ENCODE measurements around the gene FBXO38.
"Not testable (repeated sequence)": the region's sequence is repeated elsewhere in the genome, so short reads cannot be mapped to it uniquely, and the experiment has no call there.

Gene FBXO38

DNA sequence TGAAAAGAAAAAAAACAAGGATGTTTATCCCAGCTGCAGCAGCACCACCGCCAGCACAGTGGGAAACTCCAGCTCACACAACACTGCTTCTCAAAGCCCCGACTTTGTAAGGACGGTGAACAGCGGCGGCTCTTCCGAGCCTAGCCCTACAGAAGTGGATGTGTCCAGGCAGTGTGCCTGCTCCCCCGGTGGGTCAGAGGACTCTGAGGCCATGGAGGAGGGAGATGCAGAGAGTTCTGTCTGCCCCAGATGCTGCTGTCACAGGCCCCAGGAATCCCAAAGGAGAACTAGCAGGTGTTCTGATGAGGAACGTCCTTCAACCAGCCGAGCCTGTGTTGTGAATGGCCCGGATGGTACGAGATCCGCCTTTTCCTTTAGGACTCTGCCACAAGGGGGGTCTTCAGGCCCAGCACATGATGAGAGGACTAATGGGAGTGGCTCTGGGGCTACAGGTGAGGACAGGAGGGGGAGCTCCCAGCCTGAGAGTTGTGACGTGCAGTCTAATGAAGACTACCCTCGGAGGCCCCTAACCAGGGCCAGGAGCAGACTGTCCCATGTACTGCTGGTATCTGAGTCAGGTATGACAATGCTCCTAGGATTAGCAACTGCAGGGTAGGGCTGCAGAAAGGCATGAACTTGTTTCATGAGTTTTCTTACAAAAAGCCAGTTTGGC is 43.7 kb downstream of the FBXO38 start:
- in situ Hi-C loops (cut with HindIII; ENCODE audit: low sequenced_read_pairs): loop anchor here (25.0 kb wide), 1 partner anchor 685 kb away; no protein-coding TSS in a partner anchor

GRCh38 chr5:148428848-148429247 is 45.1 kb downstream of the FBXO38 start:
- in situ Hi-C loops (cut with HindIII; ENCODE audit: low sequenced_read_pairs): loop anchor here (25.0 kb wide), 1 partner anchor 683 kb away; no protein-coding TSS in a partner anchor

- in situ Hi-C loops (cut with HindIII; ENCODE audit: low sequenced_read_pairs): loop anchor here (25.0 kb wide), 1 partner anchor 678 kb away; no protein-coding TSS in a partner anchor
Measured at GRCh38 chr5:148433826-148434225, 50.1 kb downstream of the FBXO38 start.

GRCh38 chr5:148436029-148436428 is 52.3 kb downstream of the FBXO38 start:
- in situ Hi-C loops (cut with HindIII; ENCODE audit: low sequenced_read_pairs): loop anchor here (25.0 kb wide), 1 partner anchor 676 kb away; no protein-coding TSS in a partner anchor

DNA sequence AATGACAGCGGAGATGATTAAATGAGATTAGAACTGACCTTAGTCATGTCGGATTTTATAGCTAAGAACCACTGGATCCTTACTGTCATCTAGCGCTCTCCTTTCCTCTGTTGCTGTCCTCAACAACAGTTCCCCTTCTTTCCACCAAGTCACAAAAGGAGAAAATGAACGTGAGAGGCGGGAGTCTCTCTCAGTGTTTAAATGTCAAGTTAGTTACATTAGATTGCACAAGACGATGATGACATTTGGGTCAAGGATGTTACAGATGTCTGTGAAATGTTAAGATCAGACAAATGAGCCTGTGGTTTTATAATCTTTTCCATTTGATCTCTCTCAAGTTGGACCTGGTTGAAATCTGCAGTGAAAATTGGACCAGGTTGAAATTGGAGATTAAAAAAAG is 53.5 kb downstream of the FBXO38 start:
- in situ Hi-C loops (cut with HindIII; ENCODE audit: low sequenced_read_pairs): loop anchor here (25.0 kb wide), 1 partner anchor 675 kb away; no protein-coding TSS in a partner anchor

DNA sequence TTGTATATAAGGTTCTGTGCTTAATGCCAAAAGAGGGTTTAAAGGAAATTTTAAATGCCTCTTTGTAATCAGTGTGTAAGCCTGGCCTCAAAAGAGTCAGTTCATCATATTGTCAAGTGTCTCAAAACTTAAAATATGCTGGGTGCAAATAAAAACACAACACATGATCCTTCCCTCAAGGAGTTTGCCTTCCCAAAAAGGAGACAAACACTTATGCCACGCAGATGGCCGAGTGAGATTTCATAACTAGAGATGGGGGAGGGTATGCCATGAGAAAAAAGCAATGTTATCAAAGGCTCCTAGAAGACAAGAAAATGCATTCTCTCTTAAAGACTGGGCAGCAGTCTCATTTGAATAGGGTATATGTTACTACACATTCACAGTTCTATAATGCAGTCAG is 55.2 kb downstream of the FBXO38 start:
- in situ Hi-C loops (cut with HindIII; ENCODE audit: low sequenced_read_pairs): loop anchor here (25.0 kb wide), 1 partner anchor 673 kb away; no protein-coding TSS in a partner anchor

- in situ Hi-C loops (cut with HindIII; ENCODE audit: low sequenced_read_pairs): loop anchor here (5.0 to 25.0 kb wide), 2 partner anchors 51 to 669 kb away; no protein-coding TSS in a partner anchor
Measured at GRCh38 chr5:148443241-148443640, 59.5 kb downstream of the FBXO38 start.

DNA sequence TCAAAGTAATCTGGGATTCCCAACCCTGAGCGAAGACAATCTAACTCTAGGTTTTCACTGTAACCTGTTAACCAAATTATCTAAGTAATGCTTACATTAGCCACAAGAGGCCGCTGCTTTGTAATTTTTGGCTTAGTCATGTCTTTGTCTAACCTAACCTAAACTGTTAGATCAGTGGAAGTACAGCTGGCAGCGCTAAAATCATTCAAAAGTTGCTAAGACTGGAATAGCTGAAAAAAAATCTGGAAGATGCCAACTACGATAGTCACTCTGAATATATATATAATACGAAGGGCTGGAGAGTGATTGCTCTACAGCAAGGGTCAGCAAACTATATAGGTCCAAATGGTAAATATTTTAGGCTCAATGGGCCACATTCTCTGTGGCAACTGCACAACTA is 60.2 kb downstream of the FBXO38 start:
- in situ Hi-C loops (cut with HindIII; ENCODE audit: low sequenced_read_pairs): loop anchor here (5.0 to 25.0 kb wide), 2 partner anchors 52 to 668 kb away; no protein-coding TSS in a partner anchor

- in situ Hi-C loops (cut with HindIII; ENCODE audit: low sequenced_read_pairs): loop anchor here (5.0 to 25.0 kb wide), 2 partner anchors 33 to 667 kb away; no protein-coding TSS in a partner anchor
Measured at GRCh38 chr5:148445578-148445977, 61.8 kb downstream of the FBXO38 start.

DNA sequence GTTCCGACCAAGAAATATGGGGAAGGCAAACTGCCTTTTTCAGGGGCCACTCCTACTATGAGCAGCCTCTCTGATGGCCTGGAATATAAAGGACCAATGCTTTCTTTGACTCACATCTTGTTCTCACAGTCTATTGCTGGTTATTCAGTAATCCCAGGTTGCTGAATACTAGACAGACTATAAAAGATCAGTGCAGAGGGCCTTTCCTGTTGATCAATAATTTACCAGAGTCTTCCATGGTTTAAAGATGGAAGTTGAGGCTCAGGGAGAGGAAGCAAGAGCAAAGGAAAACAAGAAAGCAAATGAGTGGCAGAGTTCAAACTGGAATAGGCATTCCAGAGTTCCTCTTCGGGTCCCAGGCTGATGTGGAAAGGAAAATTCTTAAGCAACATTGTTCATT is 62.9 kb downstream of the FBXO38 start:
- in situ Hi-C loops (cut with HindIII; ENCODE audit: low sequenced_read_pairs): loop anchor here (5.0 to 25.0 kb wide), 2 partner anchors 34 to 666 kb away; no protein-coding TSS in a partner anchor

GRCh38 chr5:148452499-148453193 is 68.9 kb downstream of the FBXO38 start:
- in situ Hi-C loops (cut with HindIII; ENCODE audit: low sequenced_read_pairs): no loop called here

DNA sequence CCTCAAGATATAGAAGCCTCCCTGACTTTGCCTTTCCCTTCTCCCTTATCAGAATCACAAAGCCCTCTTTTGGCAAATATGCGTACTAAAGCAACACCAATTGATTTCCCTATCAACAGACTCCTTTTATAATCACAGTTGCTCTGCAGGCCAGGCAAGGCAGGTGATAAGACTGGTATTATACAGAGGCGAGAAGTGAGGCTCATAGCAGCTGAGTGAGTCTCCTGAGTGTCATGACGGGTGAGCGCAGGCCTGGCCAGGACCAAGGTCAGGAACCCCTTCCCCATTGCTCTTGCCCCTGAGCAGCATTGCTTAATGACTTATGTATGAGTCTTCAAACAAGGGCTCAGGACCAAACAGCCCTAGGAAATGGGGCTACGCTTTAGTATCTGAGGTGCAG is 70.8 kb downstream of the FBXO38 start:
- in situ Hi-C loops (cut with HindIII; ENCODE audit: low sequenced_read_pairs): no loop called here

GRCh38 chr5:148455185-148455584 is 71.4 kb downstream of the FBXO38 start:
- in situ Hi-C loops (cut with HindIII; ENCODE audit: low sequenced_read_pairs): no loop called here

- in situ Hi-C loops (cut with HindIII; ENCODE audit: low sequenced_read_pairs): no loop called here
Measured at GRCh38 chr5:148457183-148457620, 73.4 kb downstream of the FBXO38 start.

DNA sequence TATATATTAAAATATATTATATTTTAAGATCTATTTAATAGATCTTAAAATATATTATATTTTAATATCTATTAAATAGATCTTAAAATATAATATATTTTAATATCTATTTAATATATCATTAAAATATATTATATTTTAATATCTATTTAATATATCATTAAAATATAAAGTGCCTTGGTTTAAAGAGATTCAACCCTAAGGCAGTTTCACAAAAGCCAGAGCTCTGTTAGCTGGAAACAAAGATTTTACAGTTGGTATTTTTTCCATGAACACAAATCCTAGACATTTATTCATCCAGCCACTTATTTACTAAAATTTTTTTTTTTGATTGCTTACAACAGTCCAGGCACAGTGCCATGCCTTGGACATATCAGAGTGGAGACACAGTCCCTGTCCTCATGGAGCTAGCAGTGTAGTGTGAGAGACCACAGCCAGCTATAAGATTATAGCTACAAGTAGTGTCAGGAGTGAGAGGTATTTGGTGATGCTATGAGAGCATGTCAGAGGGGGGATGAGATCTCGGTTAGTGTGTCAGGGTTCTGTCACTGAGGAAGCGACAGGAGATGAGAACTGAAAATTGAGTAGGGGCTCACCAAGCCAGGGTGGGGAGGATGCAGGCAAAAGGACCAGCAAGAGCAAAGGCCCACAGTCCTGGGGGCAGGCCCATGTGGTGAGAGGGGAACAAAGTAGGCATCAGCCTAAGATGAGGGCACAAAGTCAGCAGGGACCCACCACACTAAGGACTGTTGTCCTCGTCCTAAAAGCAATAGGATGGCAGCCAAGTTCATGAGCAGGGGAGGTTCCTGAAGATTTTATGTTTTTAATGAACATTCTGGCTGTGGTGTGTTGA is 74.5 kb downstream of the FBXO38 start:
- in situ Hi-C loops (cut with HindIII; ENCODE audit: low sequenced_read_pairs): no loop called here

GRCh38 chr5:148459669-148460068 is 75.9 kb downstream of the FBXO38 start:
- in situ Hi-C loops (cut with HindIII; ENCODE audit: low sequenced_read_pairs): no loop called here

- in situ Hi-C loops (cut with HindIII; ENCODE audit: low sequenced_read_pairs): no loop called here
Measured at GRCh38 chr5:148465381-148466235, 81.8 kb downstream of the FBXO38 start.

- in situ Hi-C loops (cut with HindIII; ENCODE audit: low sequenced_read_pairs): no loop called here
Measured at GRCh38 chr5:148466236-148466580, 82.5 kb downstream of the FBXO38 start.

GRCh38 chr5:148467958-148468357 is 84.2 kb downstream of the FBXO38 start:
- in situ Hi-C loops (cut with HindIII; ENCODE audit: low sequenced_read_pairs): no loop called here

DNA sequence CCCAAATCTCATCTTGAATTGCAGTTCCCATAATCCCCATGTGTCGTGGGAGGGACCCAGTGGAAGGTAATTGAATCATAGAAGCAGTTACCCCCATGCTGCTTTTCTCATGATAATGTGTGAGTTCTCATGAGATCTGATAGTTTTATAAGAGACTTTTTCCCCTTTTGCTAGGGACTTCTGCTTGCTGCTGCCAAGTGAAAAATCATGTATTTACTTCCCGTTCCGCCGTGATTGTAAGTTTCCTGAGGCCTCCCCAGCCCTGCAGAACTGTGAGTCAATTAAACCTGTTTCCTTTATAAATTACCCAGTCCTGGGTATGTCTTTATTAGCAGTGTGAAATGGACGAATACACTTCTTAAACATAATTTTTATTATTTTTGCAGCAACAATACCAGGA is 85.0 kb downstream of the FBXO38 start:
- in situ Hi-C loops (cut with HindIII; ENCODE audit: low sequenced_read_pairs): not testable (repeated sequence)
